NOMO-1 (cell line): ENCODE data around the gene NIFK.

ENCODE experiments used
- DNase-seq, 2 experiments: peaks; one replicate each; lab custom pipeline; 2025; ENCODE audit not compliant: unreplicated experiment in 2 of 2; lab: John Stamatoyannopoulos, UW

Gene NIFK

GRCh38 chr2:121736462-121737336, at the start of gene NIFK:
Gene NIFK, minus strand, starts transcription at chr2:121736875. Its CDS starts 25 bp downstream, at chr2:121736850.
- peak; percentile 90 to 97 for DNase-seq

GRCh38 chr2:121783180-121783579, 46.5 kb upstream of the NIFK start:
- DNase-seq = no peak

- DNase-seq = no peak
Observed at GRCh38 chr2:121778741-121779487, 42.2 kb upstream of the NIFK start.

GRCh38 chr2:121777699-121778058, 41.0 kb upstream of the NIFK start:
- no peak for DNase-seq

GRCh38 chr2:121776885-121777698, 40.4 kb upstream of the NIFK start:
- no peak for DNase-seq

GRCh38 chr2:121776361-121776760, 39.7 kb upstream of the NIFK start:
- DNase-seq = no peak

- no peak for DNase-seq
Observed at GRCh38 chr2:121774235-121774634, 37.6 kb upstream of the NIFK start.

- DNase-seq = no peak
Observed at GRCh38 chr2:121771976-121772742, 35.5 kb upstream of the NIFK start.

GRCh38 chr2:121768143-121768755, 31.6 kb upstream of the NIFK start:
- no peak for DNase-seq

GRCh38 chr2:121766624-121767023, 29.9 kb upstream of the NIFK start:
- no peak for DNase-seq

- no peak for DNase-seq
Observed at GRCh38 chr2:121764681-121765228, 28.1 kb upstream of the NIFK start.

GRCh38 chr2:121755237-121756111, 18.8 kb upstream of the NIFK start, which contains the start of gene TSN:
Gene TSN, plus strand, starts transcription at chr2:121755651. Its CDS starts 129 bp downstream, at chr2:121755780.
- peak; percentile 94 to 97 for DNase-seq

GRCh38 chr2:121754851-121755236, 18.2 kb upstream of the NIFK start:
- DNase-seq = no peak

GRCh38 chr2:121748202-121748601, 11.5 kb upstream of the NIFK start:
- DNase-seq = peak in 1 of 2 experiments; percentile 40

- DNase-seq = no peak
Observed at GRCh38 chr2:121746071-121746578, 9.4 kb upstream of the NIFK start.

GRCh38 chr2:121741450-121741849, 4.8 kb upstream of the NIFK start:
- DNase-seq = no peak

- DNase-seq = no peak
Observed at GRCh38 chr2:121740973-121741372, 4.3 kb upstream of the NIFK start.

- DNase-seq = no peak
Observed at GRCh38 chr2:121736140-121736461, 574 bp downstream of the NIFK start.
